ENCODE results near the gene RPTOR. TPM values are rescaled to one million over a fixed set of nuclear protein-coding genes. Genes with fewer than 3 reads are reported as not detected.

Gene RPTOR
- total RNA-seq, 1 experiment from 2014 or later = 25.1 TPM

DNA sequence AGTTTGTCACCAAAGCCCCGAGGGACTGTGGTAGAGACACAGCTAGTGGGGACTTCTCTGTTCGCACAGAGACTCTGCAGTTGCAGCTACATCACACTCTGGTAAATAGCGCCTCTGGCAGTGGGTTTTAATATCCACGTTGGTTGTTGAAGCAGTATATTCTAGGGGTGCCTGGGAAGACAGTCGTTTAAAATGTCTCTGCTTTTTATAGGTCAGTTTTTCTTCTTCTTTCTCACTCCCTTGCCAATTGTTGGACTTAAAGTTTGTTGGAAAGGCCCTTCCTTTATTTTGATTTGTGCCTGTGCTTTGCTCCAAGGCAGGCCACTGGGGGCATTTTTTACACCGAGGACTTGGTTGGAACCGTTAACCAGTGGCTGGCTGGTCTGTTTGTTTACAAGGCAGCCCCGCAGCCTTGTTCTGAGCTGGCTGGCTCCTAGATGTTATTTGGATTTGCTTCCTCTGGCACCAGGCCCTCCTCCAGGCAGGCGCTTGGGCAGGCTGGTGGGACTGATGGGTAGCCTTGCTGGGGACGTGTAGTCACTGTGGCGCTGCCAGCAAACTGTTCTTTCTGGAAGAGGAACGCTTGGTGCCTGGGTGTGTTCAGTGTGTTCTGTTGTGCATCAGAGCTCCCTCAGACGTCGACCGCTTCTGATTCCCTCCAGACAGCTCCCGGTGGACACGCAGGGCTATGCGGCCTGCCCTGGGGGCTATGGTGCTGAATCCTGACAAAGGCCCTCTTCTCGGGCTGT is 228.8 kb downstream of the RPTOR start:
- Histone ChIP-seq H3K27me3 (ENCODE audit: insufficient read depth, low read length) (no peaks in the 10 kb centered on the region), H4K5ac (ENCODE audit: insufficient read length, low read depth, low read length) (no peak overlapping the region), H4K91ac (ENCODE audit: insufficient read length, low read depth, low read length) (no peak overlapping the region), H3K4me1 (ENCODE audit: insufficient read depth, low read length) (peaks cover 3% of the 10 kb centered on the region; the same call in 1 of the 2 replicates), H3K4me2 (ENCODE audit: insufficient read depth, insufficient read length, low read length) (no peak overlapping the region), H4K8ac (replicated peaks; ENCODE audit: insufficient read length, low read depth, low read length) (no peak overlapping the region), H3K23me2 (ENCODE audit: insufficient read length, low read depth, low read length, poor library complexity, severe bottlenecking) (no peaks in the 10 kb centered on the region), H3K79me1 (ENCODE audit: insufficient read depth, low read depth, low read length, poor library complexity, severe bottlenecking) (no peaks in the 10 kb centered on the region), H2BK15ac (ENCODE audit: low read depth, low read length) (no peak overlapping the region), H2BK120ac (ENCODE audit: low read depth, low read length, poor library complexity, severe bottlenecking) (no peak overlapping the region), H3K14ac (ENCODE audit: insufficient read depth, low read length) (no peak overlapping the region; the same call in 1 of the 2 replicates), H2AK5ac (ENCODE audit: insufficient read length, low read length) (no peak overlapping the region), H2BK5ac (ENCODE audit: insufficient read length, low read length) (no peak overlapping the region), H3K9ac (ENCODE audit: extremely low read depth, insufficient read length, low read length) (no peak overlapping the region), H4K20me1 (ENCODE audit: control insufficient read depth, insufficient read depth, insufficient read length) (no peaks in the 10 kb centered on the region), H3K4ac (ENCODE audit: low read depth, low read length) (no peak overlapping the region), H3K56ac (ENCODE audit: insufficient read length, low read depth, low read length) (no peak overlapping the region), H2AFZ (ENCODE audit: low read length) (no peak overlapping the region), H3K23ac (ENCODE audit: insufficient read length, low read depth, low read length) (no peak overlapping the region), H3K9me3 (ENCODE audit: control insufficient read depth, low read depth, low read length) (no peaks in the 10 kb centered on the region), H3K27ac (ENCODE audit: insufficient read length, low read depth, low read length) (no peak overlapping the region), H2BK12ac (ENCODE audit: insufficient read length, low read depth, low read length) (no peak overlapping the region), H3K79me2 (ENCODE audit: insufficient read depth, low read length) (no peaks in the 10 kb centered on the region), H2BK20ac (ENCODE audit: low read depth, low read length, poor library complexity, severe bottlenecking) (no peak overlapping the region), H3T11ph (ENCODE audit: low read length) (no peak overlapping the region), H3K18ac (ENCODE audit: insufficient read length, low read depth, low read length) (no peak overlapping the region)
- Mint-ChIP-seq H3K4me3 (no peak overlapping the region), H3K27ac (peak overlapping the region in 2 of 3 experiments; percentile 34 to 84; a peak in 2 of 7 replicates), H3K27me3 (ENCODE audit: low read depth) (no peaks in the 10 kb centered on the region), H3K9me3 (no peaks in the 10 kb centered on the region; a peak in 1 of 5 replicates), H3K36me3 (ENCODE audit: insufficient read depth in 1 of 3, low read depth in 3 of 3) (peaks cover 4 to 7% (median 7%) of the 10 kb centered on the region in 3 experiments; a peak in 5 of 7 replicates), H3K4me1 (peaks cover 21 to 43% of the 10 kb centered on the region in 2 experiments)
- TF ChIP-seq, protein P1, sequence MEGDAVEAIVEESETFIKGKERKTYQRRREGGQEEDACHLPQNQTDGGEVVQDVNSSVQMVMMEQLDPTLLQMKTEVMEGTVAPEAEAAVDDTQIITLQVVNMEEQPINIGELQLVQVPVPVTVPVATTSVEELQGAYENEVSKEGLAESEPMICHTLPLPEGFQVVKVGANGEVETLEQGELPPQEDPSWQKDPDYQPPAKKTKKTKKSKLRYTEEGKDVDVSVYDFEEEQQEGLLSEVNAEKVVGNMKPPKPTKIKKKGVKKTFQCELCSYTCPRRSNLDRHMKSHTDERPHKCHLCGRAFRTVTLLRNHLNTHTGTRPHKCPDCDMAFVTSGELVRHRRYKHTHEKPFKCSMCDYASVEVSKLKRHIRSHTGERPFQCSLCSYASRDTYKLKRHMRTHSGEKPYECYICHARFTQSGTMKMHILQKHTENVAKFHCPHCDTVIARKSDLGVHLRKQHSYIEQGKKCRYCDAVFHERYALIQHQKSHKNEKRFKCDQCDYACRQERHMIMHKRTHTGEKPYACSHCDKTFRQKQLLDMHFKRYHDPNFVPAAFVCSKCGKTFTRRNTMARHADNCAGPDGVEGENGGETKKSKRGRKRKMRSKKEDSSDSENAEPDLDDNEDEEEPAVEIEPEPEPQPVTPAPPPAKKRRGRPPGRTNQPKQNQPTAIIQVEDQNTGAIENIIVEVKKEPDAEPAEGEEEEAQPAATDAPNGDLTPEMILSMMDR (conservative IDR thresholded peaks at IDR 0.05) = peak; percentile 35
- DNase-seq = peak; percentile 52
- no CpG with 5 or more reads among the region's 19 CpGs for WGBS (ENCODE audit: extremely low coverage, insufficient read length, low lambda C conversion rate)

Data from H9 (cell line).